CD14-positive monocyte (primary cell): Measurements from ENCODE around the gene RMC1. TPM values are rescaled to one million over a fixed set of nuclear protein-coding genes. Genes with fewer than 3 reads are reported as not detected.

ENCODE experiments used
- DNase-seq, 3 donors: peaks; one replicate each; pipeline ENCODE4 v3.0.0-alpha.2; 2011 to 2022
- H2AFZ ChIP-seq: 2 replicates; pipeline ENCODE4 v1.6.0; 2012; ENCODE audit warnings: mild to moderate bottlenecking, low read depth, low read length, inconsistent platforms; ENCODE audit not compliant: insufficient read depth, poor library complexity, severe bottlenecking
- H3K27ac ChIP-seq, 2 donors: 1 replicate in 1 of 2; 2 replicates in 1 of 2; pipeline ENCODE4 v1.5.1; 2012 to 2013; ENCODE audit warnings: low read length in 2 of 2, control low read depth in 1 of 2, inconsistent platforms in 1 of 2, low read depth in 1 of 2, mild to moderate bottlenecking in 1 of 2
- H3K27me3 ChIP-seq, 2 donors: one replicate each; pipeline versions ENCODE4 v1.6.0 to v1.6.1; 2011 to 2013; ENCODE audit warnings: low read length in 2 of 2; ENCODE audit not compliant: control insufficient read depth in 2 of 2, insufficient read depth in 2 of 2
- H3K36me3 ChIP-seq, 2 donors: replicated peaks in 1 of 2; 1 replicate in 1 of 2; 2 replicates in 1 of 2; pipeline versions ENCODE4 v1.5.1 to v1.6.1; 2012 to 2013; ENCODE audit warnings: low read length in 2 of 2, control low read depth in 1 of 2, inconsistent platforms in 1 of 2, mild to moderate bottlenecking in 1 of 2; ENCODE audit not compliant: insufficient read depth in 2 of 2, control insufficient read depth in 1 of 2
- H3K4me1 ChIP-seq, 2 donors: 1 replicate in 1 of 2; 2 replicates in 1 of 2; pipeline versions ENCODE4 v1.5.1 to v1.6.1; 2012 to 2013; ENCODE audit warnings: low read length in 2 of 2, control low read depth in 1 of 2, inconsistent platforms in 1 of 2, mild to moderate bottlenecking in 1 of 2, moderate library complexity in 1 of 2; ENCODE audit not compliant: insufficient read depth in 2 of 2, control insufficient read depth in 1 of 2
- H3K4me2 ChIP-seq: replicated peaks from 2 replicates; pipeline ENCODE3; 2012; ENCODE audit warnings: low read length, moderate library complexity, mild to moderate bottlenecking; ENCODE audit not compliant: poor library complexity, severe bottlenecking; ENCODE audit errors: extremely low read depth
- H3K4me3 ChIP-seq, 3 experiments: fragments of 200-600 bp in 1 of 3; sonication (generic) in 1 of 3; replicated peaks in 1 of 3; 1 replicate in 2 of 3; 2 replicates in 1 of 3; pipeline ENCODE4 v1.5.1; 2011 to 2013; ENCODE audit warnings: low read length in 3 of 3, mild to moderate bottlenecking in 3 of 3, control low read depth in 2 of 3, low read depth in 2 of 3, inconsistent platforms in 1 of 3, moderate library complexity in 1 of 3
- H3K79me2 ChIP-seq: 2 replicates; pipeline ENCODE4 v1.6.0; 2012; ENCODE audit warnings: mild to moderate bottlenecking, control low read depth, inconsistent platforms, low read length, moderate library complexity; ENCODE audit not compliant: insufficient read depth
- H3K9ac ChIP-seq: 2 replicates; pipeline ENCODE4 v1.6.0; 2017; ENCODE audit warnings: low read length, mild to moderate bottlenecking; ENCODE audit not compliant: insufficient read depth, poor library complexity, severe bottlenecking
- H3K9me3 ChIP-seq, 2 donors: replicated peaks in 1 of 2; 1 replicate in 1 of 2; 2 replicates in 1 of 2; pipeline versions ENCODE4 v1.5.1 to v1.6.1; 2012 to 2013; ENCODE audit warnings: low read length in 2 of 2, control low read depth in 1 of 2; ENCODE audit not compliant: control insufficient read depth in 1 of 2, insufficient read depth in 1 of 2
- H4K20me1 ChIP-seq: 2 replicates; pipeline ENCODE4 v1.6.0; 2012; ENCODE audit warnings: mild to moderate bottlenecking, low read length, control low read depth, moderate library complexity; ENCODE audit not compliant: insufficient read depth
- H3K27ac Mint-ChIP-seq, 7 donors: one replicate each; pipeline ENCODE4 v1.8.0; 2020; ENCODE audit warnings: mild to moderate bottlenecking in 7 of 7, mixed read lengths in 7 of 7, moderate library complexity in 6 of 7, inconsistent platforms in 2 of 7
- H3K27me3 Mint-ChIP-seq, 3 donors: one replicate each; pipeline ENCODE4 v1.8.0; 2021 to 2022; ENCODE audit warnings: low read depth in 3 of 3, mild to moderate bottlenecking in 3 of 3, mixed read lengths in 3 of 3, moderate library complexity in 3 of 3, inconsistent platforms in 1 of 3
- H3K36me3 Mint-ChIP-seq, 2 donors: one replicate each; pipeline ENCODE4 v1.8.0; 2020; ENCODE audit warnings: mixed read lengths in 2 of 2, inconsistent platforms in 1 of 2, mild to moderate bottlenecking in 1 of 2
- H3K4me1 Mint-ChIP-seq: one replicate; pipeline ENCODE4 v1.8.0; 2020; ENCODE audit warnings: mild to moderate bottlenecking, mixed read lengths
- H3K4me3 Mint-ChIP-seq, 2 donors: one replicate each; pipeline ENCODE4 v1.8.0; 2020; ENCODE audit warnings: mild to moderate bottlenecking in 2 of 2, mixed read lengths in 2 of 2, moderate library complexity in 1 of 2
- H3K9me3 Mint-ChIP-seq, 7 donors: one replicate each; pipeline ENCODE4 v1.8.0; 2020 to 2022; ENCODE audit warnings: mixed read lengths in 7 of 7, mild to moderate bottlenecking in 6 of 7, moderate library complexity in 6 of 7, inconsistent platforms in 2 of 7
- CTCF ChIP-seq: fragments of 200-600 bp; IDR thresholded peaks from one replicate; pipeline ENCODE4 v1.8.0; 2022; ENCODE audit warnings: antibody characterized with exemption, mild to moderate bottlenecking
- WGBS: methylation state at CpG from one replicate; pipeline ENCODE4 v1.1.5; 2013; ENCODE audit warnings: missing lambda C conversion rate; ENCODE audit not compliant: insufficient coverage; 5-methylcytosine and 5-hydroxymethylcytosine counted together
- intact Hi-C, 2 donors: fragments of 100-400 bp; cut with micrococcal nuclease; formaldehyde crosslinking; loops; one replicate each; pipeline versions ENCODE4 v1.15.0 to v1.15.1; 2023
- polyA plus RNA-seq, 3 donors: library from polyadenylated mRNA; depleted of rRNA in 1 of 3; unstranded in 2 of 3; stranded (reverse) in 1 of 3; fragments of 300-500 nt in 2 of 3; fragments of >200 nt in 1 of 3; fragmentation: Illumina TruSeq in 2 of 3; gene quantifications; 1 replicate in 2 of 3; 2 replicates in 1 of 3; pipeline ENCODE4 v1.2.3, GENCODE V29; 2012 to 2021

Gene RMC1
- polyA plus RNA-seq, 3 donors: 21.9 to 70.8 (median 30.1) TPM

GRCh38 chr18:23552505-23552904 is 49.2 kb downstream of the RMC1 start:
- Histone ChIP-seq H3K4me3 (no peak overlapping the region), H3K9me3 (no peaks in the 10 kb centered on the region), H2AFZ (no peak overlapping the region), H3K4me2 (no peak overlapping the region), H3K27me3 (no peaks in the 10 kb centered on the region), H3K4me1 (no peaks in the 10 kb centered on the region), H3K79me2 (no peaks in the 10 kb centered on the region), H3K9ac (no peak overlapping the region), H3K36me3 (peaks cover 79 to 100% of the 10 kb centered on the region in 2 donors), H3K27ac (no peak overlapping the region), H4K20me1 (peaks cover 6% of the 10 kb centered on the region)
- Mint-ChIP-seq H3K27ac (peak overlapping the region in 2 of 7 donors; percentile 19 to 33), H3K36me3 (peaks cover 91 to 99% of the 10 kb centered on the region in 2 donors), H3K4me3 (no peak overlapping the region), H3K9me3 (peaks cover 0 to 3% (median 0%) of the 10 kb centered on the region in 7 donors), H3K27me3 (no peaks in the 10 kb centered on the region), H3K4me1 (peaks cover 2% of the 10 kb centered on the region)
- TF ChIP-seq CTCF: no peak
- DNase-seq: no peak
- intact Hi-C loops: no loop called here
- 69% methylated on average over 9 of the region's 11 CpGs for WGBS

GRCh38 chr18:23553887-23554286 is 50.6 kb downstream of the RMC1 start:
- H3K4me1 Mint-ChIP-seq: no peaks in the 10 kb centered on the region
- H3K9ac ChIP-seq: no peak overlapping the region
- H3K79me2 ChIP-seq: no peaks in the 10 kb centered on the region
- DNase-seq: no peak
- WGBS: 100% methylated on average over 4 of the region's 6 CpGs
- no peaks in the 10 kb centered on the region for H3K9me3 ChIP-seq
- H3K36me3 Mint-ChIP-seq: peaks cover 89 to 99% of the 10 kb centered on the region in 2 donors
- H3K9me3 Mint-ChIP-seq: peaks cover 0 to 3% (median 0%) of the 10 kb centered on the region in 7 donors
- H2AFZ ChIP-seq: no peak overlapping the region
- no peaks in the 10 kb centered on the region for H3K27me3 ChIP-seq
- peak overlapping the region in 1 of 7 donors; percentile 14 for H3K27ac Mint-ChIP-seq
- no peak for TF ChIP-seq CTCF
- H3K4me2 ChIP-seq: no peak overlapping the region
- H3K27me3 Mint-ChIP-seq: no peaks in the 10 kb centered on the region
- no peak overlapping the region for H3K4me3 Mint-ChIP-seq
- H4K20me1 ChIP-seq: peaks cover 6% of the 10 kb centered on the region
- H3K4me1 ChIP-seq: no peaks in the 10 kb centered on the region
- intact Hi-C loops: no loop called here
- no peak overlapping the region for H3K4me3 ChIP-seq
- peaks cover 86 to 97% of the 10 kb centered on the region in 2 donors for H3K36me3 ChIP-seq
- no peak overlapping the region for H3K27ac ChIP-seq
